Astrocyte of the cerebellum (primary cell): ENCODE data around the gene GTF2IRD1.
"Not testable (repeated sequence)": the region's sequence is repeated elsewhere in the genome, so short reads cannot be mapped to it uniquely, and the experiment has no call there.

Experiments used
- DNase-seq: peaks from one replicate; pipeline ENCODE4 v3.0.0-alpha.2; 2011; ENCODE audit warnings: low read depth
- H3K4me3 ChIP-seq: 2 replicates; pipeline ENCODE4 v1.5.1; 2011; ENCODE audit warnings: mild to moderate bottlenecking, low read depth, low read length, moderate library complexity
- in situ Hi-C: cut with HindIII; loops from 2 replicates; pipeline ENCODE4 v1.10.0; 2017; ENCODE audit warnings: low sequenced_read_pairs
- TF ChIP-seq, protein P1 (sequence below): IDR thresholded peaks from 2 replicates; pipeline ENCODE4 v1.5.1; 2012; ENCODE audit warnings: low read length, low read depth, moderate library complexity, mild to moderate bottlenecking; ENCODE audit errors: missing control alignments

The GTF2IRD1 gene

DNA sequence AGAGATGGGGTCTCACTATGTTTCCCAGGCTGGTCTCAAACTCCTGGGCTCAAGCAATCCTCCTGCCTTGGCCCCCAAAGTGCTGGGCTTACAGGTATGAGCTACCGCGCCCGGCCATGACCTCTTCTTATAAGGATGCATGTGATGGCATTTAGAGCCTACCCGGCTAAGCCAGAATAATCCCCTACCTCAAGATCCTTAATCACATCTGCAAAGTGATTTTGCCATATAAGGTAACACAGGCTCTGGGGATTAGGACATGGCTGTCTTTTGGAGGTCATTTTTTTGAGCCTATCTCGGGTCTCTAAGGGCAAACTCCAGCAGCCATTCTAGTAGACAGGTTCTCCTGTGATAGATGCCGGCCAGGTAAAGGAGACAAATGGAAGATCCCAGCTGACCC, 39.6 kb downstream of the GTF2IRD1 start:
- in situ Hi-C loops: no loop called here
- no peak for DNase-seq
- H3K4me3 ChIP-seq: no peak overlapping the region
- TF ChIP-seq, protein P1, sequence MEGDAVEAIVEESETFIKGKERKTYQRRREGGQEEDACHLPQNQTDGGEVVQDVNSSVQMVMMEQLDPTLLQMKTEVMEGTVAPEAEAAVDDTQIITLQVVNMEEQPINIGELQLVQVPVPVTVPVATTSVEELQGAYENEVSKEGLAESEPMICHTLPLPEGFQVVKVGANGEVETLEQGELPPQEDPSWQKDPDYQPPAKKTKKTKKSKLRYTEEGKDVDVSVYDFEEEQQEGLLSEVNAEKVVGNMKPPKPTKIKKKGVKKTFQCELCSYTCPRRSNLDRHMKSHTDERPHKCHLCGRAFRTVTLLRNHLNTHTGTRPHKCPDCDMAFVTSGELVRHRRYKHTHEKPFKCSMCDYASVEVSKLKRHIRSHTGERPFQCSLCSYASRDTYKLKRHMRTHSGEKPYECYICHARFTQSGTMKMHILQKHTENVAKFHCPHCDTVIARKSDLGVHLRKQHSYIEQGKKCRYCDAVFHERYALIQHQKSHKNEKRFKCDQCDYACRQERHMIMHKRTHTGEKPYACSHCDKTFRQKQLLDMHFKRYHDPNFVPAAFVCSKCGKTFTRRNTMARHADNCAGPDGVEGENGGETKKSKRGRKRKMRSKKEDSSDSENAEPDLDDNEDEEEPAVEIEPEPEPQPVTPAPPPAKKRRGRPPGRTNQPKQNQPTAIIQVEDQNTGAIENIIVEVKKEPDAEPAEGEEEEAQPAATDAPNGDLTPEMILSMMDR: no peak

DNA sequence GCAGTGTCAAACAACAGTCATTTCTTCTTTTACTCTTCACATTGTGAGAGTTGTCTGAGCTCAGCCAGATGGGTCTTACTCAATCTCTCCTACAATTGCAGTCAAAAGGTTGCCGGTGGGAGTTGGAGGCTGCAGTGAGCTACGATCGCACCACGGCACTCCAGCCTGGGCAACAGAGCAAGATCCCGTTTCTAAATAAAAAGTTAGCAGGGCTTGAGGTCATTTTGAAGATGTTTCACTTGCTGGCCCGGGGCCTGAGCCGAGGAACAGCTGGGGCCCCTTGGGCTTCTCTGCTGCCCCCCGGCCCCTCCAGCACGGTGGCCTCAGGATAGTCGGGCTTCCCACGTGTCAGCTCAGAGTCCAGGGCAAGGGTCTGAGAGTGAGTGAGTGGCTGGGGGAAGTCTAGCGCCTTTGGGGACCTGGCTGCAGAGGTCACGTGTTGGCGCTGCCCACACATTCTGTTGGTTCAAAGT, 40.4 kb downstream of the GTF2IRD1 start:
- no peak overlapping the region for H3K4me3 ChIP-seq
- in situ Hi-C loops: no loop called here
- no peak for DNase-seq

DNA sequence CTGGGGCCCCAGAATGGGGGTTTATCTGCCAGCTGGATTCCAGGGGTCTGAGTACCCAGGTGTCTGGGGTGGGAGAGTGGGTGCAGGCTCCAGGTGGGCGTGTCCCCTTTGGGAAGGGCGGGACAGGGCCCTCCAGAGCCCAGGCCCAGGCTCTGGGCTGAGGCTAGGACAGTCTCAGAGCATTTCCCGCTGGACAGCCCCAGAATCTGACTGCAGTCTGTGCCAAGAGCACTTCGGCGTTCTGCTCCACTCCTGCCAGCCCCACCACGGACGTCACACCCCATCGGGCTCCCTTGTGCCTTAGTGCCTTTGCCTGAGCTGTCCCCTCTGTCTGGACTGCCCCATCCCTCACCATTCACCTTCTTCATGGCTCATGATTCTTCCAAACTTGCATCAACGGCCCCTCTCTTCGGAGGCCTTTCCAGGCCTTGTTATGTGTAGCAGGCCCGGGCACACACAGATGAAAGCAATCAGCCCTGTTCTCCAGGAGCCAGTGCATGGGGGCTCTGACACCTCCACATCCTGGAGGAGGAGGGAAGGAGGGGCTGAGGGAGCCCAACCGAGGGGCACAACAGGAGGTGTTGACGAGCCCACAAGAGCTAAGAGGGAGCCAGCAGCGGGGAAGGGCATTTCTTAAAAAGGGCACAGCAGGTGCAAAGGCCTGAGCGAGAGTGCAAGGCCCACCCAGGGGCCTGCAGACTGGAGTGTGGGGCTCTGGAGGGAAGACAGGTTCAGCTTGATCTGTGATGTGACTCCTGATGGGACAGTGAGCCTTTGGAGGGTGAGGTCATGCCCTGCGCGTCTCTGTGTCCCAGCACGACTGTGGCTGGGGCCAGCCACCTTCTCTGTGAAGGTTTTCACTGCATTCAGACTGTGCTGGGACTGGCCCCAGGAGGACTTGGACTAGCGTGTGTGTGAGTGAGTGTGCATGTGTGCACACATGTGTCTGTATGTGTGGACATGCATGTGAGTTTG, 41.7 kb downstream of the GTF2IRD1 start:
- in situ Hi-C loops: loop anchor here (5.0 kb wide), 1 partner anchor 78 kb away; no protein-coding TSS in a partner anchor
- TF ChIP-seq, protein P1: no peak
- DNase-seq: no peak
- H3K4me3 ChIP-seq: no peak overlapping the region

More for the DNA sequence above, 40.4 kb downstream of the GTF2IRD1 start:
- TF ChIP-seq, protein P1: no peak

- TF ChIP-seq, protein P1: no peak
- H3K4me3 ChIP-seq: no peak overlapping the region
- DNase-seq: no peak
- in situ Hi-C loops: loop anchor here (5.0 kb wide), 1 partner anchor 79 kb away; no protein-coding TSS in a partner anchor
These were observed 42.6 kb downstream of the GTF2IRD1 start for GRCh38 chr7:74496272-74496671.

GRCh38 chr7:74496773-74497172, 43.1 kb downstream of the GTF2IRD1 start:
- H3K4me3 ChIP-seq, DNase-seq: not testable (repeated sequence)
- in situ Hi-C loops: loop anchor here (5.0 kb wide), 1 partner anchor 79 kb away; no protein-coding TSS in a partner anchor

DNA sequence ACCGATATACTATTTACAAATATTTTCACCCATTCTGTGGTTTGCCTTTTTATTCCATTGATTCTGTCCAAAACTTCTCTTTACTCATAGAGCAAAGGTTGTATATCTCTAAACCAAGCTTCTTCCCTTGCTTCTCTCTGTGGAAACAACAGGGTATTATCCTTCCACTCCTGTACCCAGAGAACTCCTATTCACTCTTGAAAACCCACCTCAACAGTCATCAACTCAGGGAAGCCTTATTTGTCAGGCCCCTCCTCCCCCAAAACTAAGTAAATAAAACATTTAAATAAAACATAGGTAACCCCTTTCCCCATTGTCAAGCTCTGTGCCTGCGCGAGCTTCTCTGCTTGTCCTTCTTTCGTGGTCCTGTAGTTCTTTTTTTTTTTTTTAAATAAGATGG, 44.6 kb downstream of the GTF2IRD1 start:
- in situ Hi-C loops: loop anchor here (5.0 kb wide), 1 partner anchor 81 kb away; no protein-coding TSS in a partner anchor

More for the DNA sequence above, 44.6 kb downstream of the GTF2IRD1 start:
- no peak overlapping the region for H3K4me3 ChIP-seq
- TF ChIP-seq, protein P1: no peak
- no peak for DNase-seq
